IPS-15b (cell line): ENCODE data around the gene TSHZ2.

Experiments
- H3K27me3 ChIP-seq: one replicate; pipeline ENCODE4 v1.6.1; 2013; ENCODE audit warnings: low read length; ENCODE audit not compliant: control insufficient read depth, insufficient read depth
- H3K36me3 ChIP-seq: one replicate; pipeline ENCODE4 v1.6.1; 2013; ENCODE audit warnings: low read length; ENCODE audit not compliant: control insufficient read depth, insufficient read depth
- H3K4me1 ChIP-seq: one replicate; pipeline ENCODE4 v1.6.1; 2013; ENCODE audit warnings: mild to moderate bottlenecking, low read length; ENCODE audit not compliant: control insufficient read depth, insufficient read depth
- H3K4me3 ChIP-seq: one replicate; pipeline ENCODE4 v1.5.1; 2013; ENCODE audit warnings: low read depth, low read length
- H3K9ac ChIP-seq: one replicate; pipeline ENCODE4 v1.6.1; 2013; ENCODE audit warnings: low read depth, mild to moderate bottlenecking, low read length
- H3K9me3 ChIP-seq: one replicate; pipeline ENCODE4 v1.6.1; 2013; ENCODE audit warnings: mild to moderate bottlenecking, low read length; ENCODE audit not compliant: control insufficient read depth, insufficient read depth

Gene TSHZ2

GRCh38 chr20:53149890-53150205 is 177.7 kb downstream of the TSHZ2 start:
- peaks cover 4% of the 10 kb centered on the region for H3K4me1 ChIP-seq
- no peak overlapping the region for H3K4me3 ChIP-seq
- no peaks in the 10 kb centered on the region for H3K9me3 ChIP-seq
- no peaks in the 10 kb centered on the region for H3K36me3 ChIP-seq
- no peaks in the 10 kb centered on the region for H3K27me3 ChIP-seq
- H3K9ac ChIP-seq = no peak overlapping the region

- no peaks in the 10 kb centered on the region for H3K27me3 ChIP-seq
- H3K4me1 ChIP-seq = peaks cover 4% of the 10 kb centered on the region
- no peaks in the 10 kb centered on the region for H3K9me3 ChIP-seq
- no peak overlapping the region for H3K9ac ChIP-seq
- no peak overlapping the region for H3K4me3 ChIP-seq
- H3K36me3 ChIP-seq = no peaks in the 10 kb centered on the region
Measured at GRCh38 chr20:53150532-53150931, 178.4 kb downstream of the TSHZ2 start.

GRCh38 chr20:53152228-53152627 is 180.1 kb downstream of the TSHZ2 start:
- H3K36me3 ChIP-seq = no peaks in the 10 kb centered on the region
- no peak overlapping the region for H3K9ac ChIP-seq
- H3K4me1 ChIP-seq = peaks cover 4% of the 10 kb centered on the region
- H3K9me3 ChIP-seq = no peaks in the 10 kb centered on the region
- no peaks in the 10 kb centered on the region for H3K27me3 ChIP-seq
- no peak overlapping the region for H3K4me3 ChIP-seq

- no peak overlapping the region for H3K9ac ChIP-seq
- no peaks in the 10 kb centered on the region for H3K9me3 ChIP-seq
- H3K4me1 ChIP-seq = peaks cover under 1% of the 10 kb centered on the region
- H3K27me3 ChIP-seq = no peaks in the 10 kb centered on the region
- H3K4me3 ChIP-seq = no peak overlapping the region
- H3K36me3 ChIP-seq = no peaks in the 10 kb centered on the region
Measured at GRCh38 chr20:53154540-53154939, 182.4 kb downstream of the TSHZ2 start.

GRCh38 chr20:53157443-53158408 is 185.6 kb downstream of the TSHZ2 start:
- Histone ChIP-seq H3K4me3 (no peak overlapping the region), H3K36me3 (no peaks in the 10 kb centered on the region), H3K27me3 (no peaks in the 10 kb centered on the region), H3K4me1 (peaks cover 4% of the 10 kb centered on the region), H3K9me3 (no peaks in the 10 kb centered on the region), H3K9ac (no peak overlapping the region)

- Histone ChIP-seq H3K9me3 (no peaks in the 10 kb centered on the region), H3K36me3 (no peaks in the 10 kb centered on the region), H3K9ac (no peak overlapping the region), H3K4me1 (peaks cover 7% of the 10 kb centered on the region), H3K27me3 (no peaks in the 10 kb centered on the region), H3K4me3 (no peak overlapping the region)
Measured at GRCh38 chr20:53159160-53159559, 187.0 kb downstream of the TSHZ2 start.

GRCh38 chr20:53161073-53161472 is 188.9 kb downstream of the TSHZ2 start:
- Histone ChIP-seq H3K4me3 (no peak overlapping the region), H3K9me3 (no peaks in the 10 kb centered on the region), H3K36me3 (no peaks in the 10 kb centered on the region), H3K9ac (no peak overlapping the region), H3K27me3 (no peaks in the 10 kb centered on the region), H3K4me1 (peaks cover 7% of the 10 kb centered on the region)

- no peak overlapping the region for H3K9ac ChIP-seq
- no peaks in the 10 kb centered on the region for H3K9me3 ChIP-seq
- H3K27me3 ChIP-seq = no peaks in the 10 kb centered on the region
- H3K36me3 ChIP-seq = no peaks in the 10 kb centered on the region
- peaks cover 7% of the 10 kb centered on the region for H3K4me1 ChIP-seq
- no peak overlapping the region for H3K4me3 ChIP-seq
Measured at GRCh38 chr20:53161473-53161872, 189.3 kb downstream of the TSHZ2 start.

GRCh38 chr20:53162251-53162835 is 190.2 kb downstream of the TSHZ2 start:
- Histone ChIP-seq H3K27me3 (no peaks in the 10 kb centered on the region), H3K9ac (no peak overlapping the region), H3K36me3 (no peaks in the 10 kb centered on the region), H3K4me3 (peak overlapping the region; percentile 27), H3K4me1 (peaks cover 7% of the 10 kb centered on the region), H3K9me3 (no peaks in the 10 kb centered on the region)

GRCh38 chr20:53163486-53163885 is 191.3 kb downstream of the TSHZ2 start:
- no peaks in the 10 kb centered on the region for H3K36me3 ChIP-seq
- no peaks in the 10 kb centered on the region for H3K27me3 ChIP-seq
- no peaks in the 10 kb centered on the region for H3K9me3 ChIP-seq
- no peak overlapping the region for H3K9ac ChIP-seq
- H3K4me1 ChIP-seq = peaks cover 7% of the 10 kb centered on the region
- H3K4me3 ChIP-seq = no peak overlapping the region

- peaks cover 7% of the 10 kb centered on the region for H3K4me1 ChIP-seq
- no peaks in the 10 kb centered on the region for H3K9me3 ChIP-seq
- no peak overlapping the region for H3K9ac ChIP-seq
Measured at GRCh38 chr20:53164072-53164471, 191.9 kb downstream of the TSHZ2 start.

GRCh38 chr20:53165452-53165851 is 193.3 kb downstream of the TSHZ2 start:
- Histone ChIP-seq H3K4me1 (peaks cover 7% of the 10 kb centered on the region), H3K27me3 (no peaks in the 10 kb centered on the region), H3K36me3 (no peaks in the 10 kb centered on the region), H3K4me3 (no peak overlapping the region), H3K9me3 (no peaks in the 10 kb centered on the region), H3K9ac (no peak overlapping the region)

More at GRCh38 chr20:53164072-53164471, 191.9 kb downstream of the TSHZ2 start:
- Histone ChIP-seq H3K4me3 (no peak overlapping the region), H3K27me3 (no peaks in the 10 kb centered on the region), H3K36me3 (no peaks in the 10 kb centered on the region)
